ENCODE data around the gene PHAF1.

PHAF1 gene

GRCh38 chr16:67109407-67110135 lies at the start of gene PHAF1:
TSS of gene PHAF1 (plus strand) at chr16:67109941. CDS start at chr16:67110176, 235 bp downstream.
- DNase-seq: peak; percentile 79 to 93 (median 91)

- DNase-seq: no peak
Measured at GRCh38 chr16:67063008-67063407, 46.7 kb upstream of the PHAF1 start.

GRCh38 chr16:67068212-67068753 lies 41.5 kb upstream of the PHAF1 start:
- no peak for DNase-seq

- DNase-seq: no peak
Measured at GRCh38 chr16:67071476-67072048, 38.2 kb upstream of the PHAF1 start.

- no peak for DNase-seq
Measured at GRCh38 chr16:67075331-67075730, 34.4 kb upstream of the PHAF1 start.

- peak in 1 of 3 experiments; percentile 31 for DNase-seq
Measured at GRCh38 chr16:67077871-67078270, 31.9 kb upstream of the PHAF1 start.

- no peak for DNase-seq
Measured at GRCh38 chr16:67082100-67082499, 27.6 kb upstream of the PHAF1 start.

GRCh38 chr16:67082891-67083290 lies 26.9 kb upstream of the PHAF1 start:
- DNase-seq: no peak

GRCh38 chr16:67084345-67085028 lies 25.3 kb upstream of the PHAF1 start:
- DNase-seq: peak in 1 of 3 experiments; percentile 41

GRCh38 chr16:67086822-67087221 lies 22.9 kb upstream of the PHAF1 start:
- DNase-seq: no peak

- no peak for DNase-seq
Measured at GRCh38 chr16:67087291-67087690, 22.4 kb upstream of the PHAF1 start.

- peak in 2 of 3 experiments; percentile 20 to 78 for DNase-seq
Measured at GRCh38 chr16:67087803-67088202, 21.9 kb upstream of the PHAF1 start.

GRCh38 chr16:67088551-67088950 lies 21.2 kb upstream of the PHAF1 start:
- DNase-seq: no peak

- DNase-seq: no peak
Measured at GRCh38 chr16:67089101-67089500, 20.6 kb upstream of the PHAF1 start.

GRCh38 chr16:67091906-67092566 lies 17.7 kb upstream of the PHAF1 start:
- DNase-seq: no peak

- DNase-seq: no peak
Measured at GRCh38 chr16:67093098-67093726, 16.5 kb upstream of the PHAF1 start.

GRCh38 chr16:67098599-67098998 lies 11.1 kb upstream of the PHAF1 start:
- no peak for DNase-seq

GRCh38 chr16:67100569-67101310 lies 9.0 kb upstream of the PHAF1 start:
- DNase-seq: peak in 1 of 3 experiments; percentile 25

- DNase-seq: no peak
Measured at GRCh38 chr16:67101311-67102082, 8.2 kb upstream of the PHAF1 start.

- peak in 1 of 3 experiments; percentile 11 for DNase-seq
Measured at GRCh38 chr16:67104061-67104460, 5.7 kb upstream of the PHAF1 start.

- peak in 1 of 3 experiments; percentile 22 for DNase-seq
Measured at GRCh38 chr16:67104845-67105244, 4.9 kb upstream of the PHAF1 start.

Data from NCI-H1417 (cell line).